Measurements from ENCODE around the gene NTNG2. TPM values are rescaled to one million over a fixed set of nuclear protein-coding genes. Genes with fewer than 3 reads are reported as not detected.

NTNG2 gene
- total RNA-seq, 1 donor from 2014 or later, result 2.5 TPM

GRCh38 chr9:132224645-132225044, 62.8 kb downstream of the NTNG2 start:
- Histone ChIP-seq H3K4me2 (ENCODE audit: low read length) (no peak overlapping the region), H2AFZ (ENCODE audit: low read depth, low read length) (no peak overlapping the region), H3K4me1 (ENCODE audit: insufficient read depth, low read length) (no peaks in the 10 kb centered on the region), H3K79me2 (ENCODE audit: insufficient read depth, low read length) (no peaks in the 10 kb centered on the region), H3K27me3 (ENCODE audit: insufficient read depth, low read length) (peaks cover 45% of the 10 kb centered on the region), H3K36me3 (ENCODE audit: insufficient read depth, low read length) (no peaks in the 10 kb centered on the region), H4K20me1 (ENCODE audit: insufficient read depth, low read length) (no peaks in the 10 kb centered on the region), H3K9ac (ENCODE audit: low read length) (no peak overlapping the region), H3K27ac (ENCODE audit: low read depth, low read length) (no peak overlapping the region), H3K4me3 (ENCODE audit: insufficient read depth, low read depth, low read length) (no peak overlapping the region), H3K9me3 (ENCODE audit: insufficient read depth, low read depth, low read length) (no peaks in the 10 kb centered on the region)
- no peak for DNase-seq (ENCODE audit: low read depth)
- no peaks in the 10 kb centered on the region for H3K9me3 Mint-ChIP-seq (ENCODE audit: unreplicated experiment)
- H3K27ac Mint-ChIP-seq (ENCODE audit: unreplicated experiment), result no peak overlapping the region
- peaks cover 4% of the 10 kb centered on the region for H3K36me3 Mint-ChIP-seq (ENCODE audit: low read depth, unreplicated experiment)
- H3K4me3 Mint-ChIP-seq (ENCODE audit: unreplicated experiment), result no peak overlapping the region
- TF ChIP-seq CTCF (IDR thresholded peaks at IDR 0.05; ENCODE audit: insufficient read depth, low read depth, low read length) (no peak), EZH2 (IDR thresholded peaks at IDR 0.05; ENCODE audit: insufficient read depth, low read length) (no peak)
- H3K4me1 Mint-ChIP-seq (ENCODE audit: low read depth, unreplicated experiment), result peaks cover 2% of the 10 kb centered on the region
- no peak for FAIRE-seq
- H3K27me3 Mint-ChIP-seq (ENCODE audit: low read depth, unreplicated experiment), result peaks cover 69% of the 10 kb centered on the region

GRCh38 chr9:132226571-132227430, 64.9 kb downstream of the NTNG2 start:
- H3K36me3 ChIP-seq (ENCODE audit: insufficient read depth, low read length), result no peaks in the 10 kb centered on the region
- H3K4me3 ChIP-seq (ENCODE audit: insufficient read depth, low read depth, low read length), result no peak overlapping the region
- H3K27ac ChIP-seq (ENCODE audit: low read depth, low read length), result no peak overlapping the region
- no peak for FAIRE-seq
- no peak overlapping the region for H3K4me2 ChIP-seq (ENCODE audit: low read length)
- Mint-ChIP-seq H3K27me3 (ENCODE audit: low read depth, unreplicated experiment) (peaks cover 62% of the 10 kb centered on the region), H3K9me3 (ENCODE audit: unreplicated experiment) (no peaks in the 10 kb centered on the region), H3K4me1 (ENCODE audit: low read depth, unreplicated experiment) (peaks cover 2% of the 10 kb centered on the region), H3K27ac (ENCODE audit: unreplicated experiment) (no peak overlapping the region), H3K36me3 (ENCODE audit: low read depth, unreplicated experiment) (peaks cover 2% of the 10 kb centered on the region), H3K4me3 (ENCODE audit: unreplicated experiment) (no peak overlapping the region)
- peaks cover 35% of the 10 kb centered on the region for H3K27me3 ChIP-seq (ENCODE audit: insufficient read depth, low read length)
- H2AFZ ChIP-seq (ENCODE audit: low read depth, low read length), result no peak overlapping the region
- H3K9ac ChIP-seq (ENCODE audit: low read length), result no peak overlapping the region
- TF ChIP-seq CTCF (IDR thresholded peaks at IDR 0.05; ENCODE audit: insufficient read depth, low read depth, low read length), result no peak
- TF ChIP-seq EZH2 (IDR thresholded peaks at IDR 0.05; ENCODE audit: insufficient read depth, low read length), result no peak
- no peaks in the 10 kb centered on the region for H3K4me1 ChIP-seq (ENCODE audit: insufficient read depth, low read length)
- no peaks in the 10 kb centered on the region for H3K9me3 ChIP-seq (ENCODE audit: insufficient read depth, low read depth, low read length)
- no peak for DNase-seq (ENCODE audit: low read depth)
- H3K79me2 ChIP-seq (ENCODE audit: insufficient read depth, low read length), result no peaks in the 10 kb centered on the region
- H4K20me1 ChIP-seq (ENCODE audit: insufficient read depth, low read length), result no peaks in the 10 kb centered on the region

GRCh38 chr9:132228062-132228461, 66.2 kb downstream of the NTNG2 start:
- peaks cover 58% of the 10 kb centered on the region for H3K27me3 Mint-ChIP-seq (ENCODE audit: low read depth, unreplicated experiment)

More at GRCh38 chr9:132228062-132228461, 66.2 kb downstream of the NTNG2 start:
- Mint-ChIP-seq H3K36me3 (ENCODE audit: low read depth, unreplicated experiment) (peaks cover 2% of the 10 kb centered on the region), H3K4me1 (ENCODE audit: low read depth, unreplicated experiment) (peaks cover 2% of the 10 kb centered on the region), H3K9me3 (ENCODE audit: unreplicated experiment) (no peaks in the 10 kb centered on the region), H3K4me3 (ENCODE audit: unreplicated experiment) (no peak overlapping the region), H3K27ac (ENCODE audit: unreplicated experiment) (no peak overlapping the region)
- FAIRE-seq (no peak), DNase-seq (ENCODE audit: low read depth) (no peak)
- Histone ChIP-seq H3K4me2 (ENCODE audit: low read length) (no peak overlapping the region), H3K9ac (ENCODE audit: low read length) (no peak overlapping the region), H3K9me3 (ENCODE audit: insufficient read depth, low read depth, low read length) (no peaks in the 10 kb centered on the region), H3K4me3 (ENCODE audit: insufficient read depth, low read depth, low read length) (no peak overlapping the region), H3K36me3 (ENCODE audit: insufficient read depth, low read length) (no peaks in the 10 kb centered on the region), H3K27ac (ENCODE audit: low read depth, low read length) (no peak overlapping the region), H4K20me1 (ENCODE audit: insufficient read depth, low read length) (peaks cover 4% of the 10 kb centered on the region), H3K4me1 (ENCODE audit: insufficient read depth, low read length) (no peaks in the 10 kb centered on the region), H2AFZ (ENCODE audit: low read depth, low read length) (no peak overlapping the region), H3K27me3 (ENCODE audit: insufficient read depth, low read length) (peaks cover 30% of the 10 kb centered on the region), H3K79me2 (ENCODE audit: insufficient read depth, low read length) (no peaks in the 10 kb centered on the region)
- TF ChIP-seq CTCF (IDR thresholded peaks at IDR 0.05; ENCODE audit: insufficient read depth, low read depth, low read length), result no peak
- TF ChIP-seq EZH2 (IDR thresholded peaks at IDR 0.05; ENCODE audit: insufficient read depth, low read length), result no peak
